Activated CD8-positive, alpha-beta T cell treated with anti-CD3 and anti-CD28 coated beads for 36 hours (primary cell): ENCODE data around the gene HAGH. TPM values are rescaled to one million over a fixed set of nuclear protein-coding genes. Genes with fewer than 3 reads are reported as not detected.

ENCODE experiments used
- ATAC-seq: fragments of 200-7000 bp; cut with Tn5 transposase; one replicate; pipeline ENCODE4 v1.10.0; 2021; ENCODE audit warnings: mild to moderate bottlenecking, moderate library complexity
- CTCF ChIA-PET: fragments of 350-600 bp; sonication (Branson Sonifier 250); formaldehyde crosslinking; loops from one replicate; lab custom pipeline; 2021; ENCODE audit warnings: antibody characterized with exemption; lab: Charles Lee
- POLR2A ChIA-PET: fragments of 350-600 bp; sonication (Branson Sonifier 250); formaldehyde crosslinking; loops from one replicate; lab custom pipeline; 2021; ENCODE audit warnings: antibody characterized with exemption; lab: Charles Lee
- DNase-seq: peaks from one replicate; pipeline ENCODE4 v3.0.0-alpha.2; 2020
- H3K27ac Mint-ChIP-seq: one replicate; pipeline ENCODE4 v1.8.0; 2021; ENCODE audit warnings: mild to moderate bottlenecking, mixed read lengths
- H3K27me3 Mint-ChIP-seq: one replicate; pipeline ENCODE4 v1.8.0; 2021; ENCODE audit warnings: mixed read lengths
- H3K36me3 Mint-ChIP-seq: one replicate; pipeline ENCODE4 v1.8.0; 2021; ENCODE audit warnings: low read depth, mixed read lengths
- H3K4me1 Mint-ChIP-seq: one replicate; pipeline ENCODE4 v1.8.0; 2021; ENCODE audit warnings: low read depth, mixed read lengths
- H3K4me3 Mint-ChIP-seq: one replicate; pipeline ENCODE4 v1.8.0; 2021; ENCODE audit warnings: mild to moderate bottlenecking, moderate library complexity, mixed read lengths
- H3K9me3 Mint-ChIP-seq: one replicate; pipeline ENCODE4 v1.8.0; 2021; ENCODE audit warnings: mixed read lengths
- CTCF ChIP-seq: fragments of 200-600 bp; IDR thresholded peaks from one replicate; pipeline ENCODE4 v1.8.0; 2022; ENCODE audit warnings: antibody characterized with exemption, mild to moderate bottlenecking
- intact Hi-C: fragments of 100-400 bp; cut with micrococcal nuclease; formaldehyde crosslinking; loops from one replicate; pipeline ENCODE4 v1.10.0; 2022
- total RNA-seq, 2 experiments: library from RNA; stranded (reverse); gene quantifications; one replicate each; pipeline ENCODE4 v1.2.3, GENCODE V29; 2021

HAGH gene
- total RNA-seq, 2 experiments from 2014 or later = 32.0 to 35.7 TPM

GRCh38 chr16:1763521-1764511, 62.8 kb downstream of the HAGH start:
- ATAC-seq (peak; percentile 12), DNase-seq (no peak)
- ChIA-PET POLR2A (interaction anchor here (1.1 to 3.2 kb wide), 2 partner anchors 9 to 19 kb away, joined by 3 to 14 read pairs; partner anchors contain the start of genes EME2, MRPS34, NUBP2 and SPSB3), CTCF (interaction anchor here (2.5 kb wide), 1 partner anchor 58 kb away, joined by 7 read pairs; the partner anchor contains the start of gene MAPK8IP3)
- H3K36me3 Mint-ChIP-seq = peaks cover 4% of the 10 kb centered on the region
- H3K4me3 Mint-ChIP-seq = no peak overlapping the region
- H3K27me3 Mint-ChIP-seq = no peaks in the 10 kb centered on the region
- H3K4me1 Mint-ChIP-seq = no peaks in the 10 kb centered on the region
- TF ChIP-seq CTCF = no peak
- intact Hi-C loops = no loop called here
- H3K27ac Mint-ChIP-seq = no peak overlapping the region
- H3K9me3 Mint-ChIP-seq = no peaks in the 10 kb centered on the region

GRCh38 chr16:1762879-1763520, 63.6 kb downstream of the HAGH start:
- no peak for ATAC-seq
- intact Hi-C loops = no loop called here
- Mint-ChIP-seq H3K4me3 (no peak overlapping the region), H3K27ac (no peak overlapping the region), H3K27me3 (no peaks in the 10 kb centered on the region), H3K9me3 (no peaks in the 10 kb centered on the region), H3K36me3 (peaks cover 4% of the 10 kb centered on the region), H3K4me1 (no peaks in the 10 kb centered on the region)
- ChIA-PET CTCF (interaction anchor here (2.5 kb wide), 1 partner anchor 57 kb away, joined by 7 read pairs; the partner anchor contains the start of gene MAPK8IP3), POLR2A (no interaction called here)
- no peak for DNase-seq
- TF ChIP-seq CTCF = no peak

- Mint-ChIP-seq H3K36me3 (peaks cover 4% of the 10 kb centered on the region), H3K4me1 (peaks cover 3% of the 10 kb centered on the region), H3K27ac (no peak overlapping the region), H3K9me3 (no peaks in the 10 kb centered on the region), H3K4me3 (no peak overlapping the region), H3K27me3 (no peaks in the 10 kb centered on the region)
- DNase-seq = no peak
- no peak for ATAC-seq
- no peak for TF ChIP-seq CTCF
- intact Hi-C loops = no loop called here
- ChIA-PET POLR2A (no interaction called here), CTCF (no interaction called here)
Measured at GRCh38 chr16:1762196-1762878, 64.3 kb downstream of the HAGH start.

- ATAC-seq (no peak), DNase-seq (no peak)
- Mint-ChIP-seq H3K4me3 (no peak overlapping the region), H3K9me3 (no peaks in the 10 kb centered on the region), H3K27me3 (no peaks in the 10 kb centered on the region), H3K36me3 (peaks cover 4% of the 10 kb centered on the region), H3K4me1 (peaks cover 6% of the 10 kb centered on the region), H3K27ac (no peak overlapping the region)
- ChIA-PET CTCF (no interaction called here), POLR2A (no interaction called here)
- TF ChIP-seq CTCF = no peak
- intact Hi-C loops = no loop called here
Measured at GRCh38 chr16:1761751-1762150, 64.9 kb downstream of the HAGH start.
